Neural progenitor cell (in vitro differentiated cells): ENCODE measurements around the gene CRIM1.

Experiments used
- EZH2 ChIP-seq: fragments of 200-600 bp; sonication (generic); IDR thresholded peaks from 2 replicates; pipeline ENCODE4 v1.6.1; 2017; ENCODE audit warnings: antibody characterized with exemption, mild to moderate bottlenecking, moderate library complexity
- EZH2phosphoT487 ChIP-seq: fragments of 200-600 bp; sonication (generic); IDR thresholded peaks from 2 replicates; pipeline ENCODE4 v1.6.1; 2017; ENCODE audit warnings: antibody characterized with exemption
- TF ChIP-seq, protein P1 (sequence below): fragments of 200-600 bp; sonication (generic); IDR thresholded peaks from 2 replicates; pipeline ENCODE4 v1.5.1; 2017; ENCODE audit warnings: antibody characterized with exemption, mild to moderate bottlenecking

DNA sequence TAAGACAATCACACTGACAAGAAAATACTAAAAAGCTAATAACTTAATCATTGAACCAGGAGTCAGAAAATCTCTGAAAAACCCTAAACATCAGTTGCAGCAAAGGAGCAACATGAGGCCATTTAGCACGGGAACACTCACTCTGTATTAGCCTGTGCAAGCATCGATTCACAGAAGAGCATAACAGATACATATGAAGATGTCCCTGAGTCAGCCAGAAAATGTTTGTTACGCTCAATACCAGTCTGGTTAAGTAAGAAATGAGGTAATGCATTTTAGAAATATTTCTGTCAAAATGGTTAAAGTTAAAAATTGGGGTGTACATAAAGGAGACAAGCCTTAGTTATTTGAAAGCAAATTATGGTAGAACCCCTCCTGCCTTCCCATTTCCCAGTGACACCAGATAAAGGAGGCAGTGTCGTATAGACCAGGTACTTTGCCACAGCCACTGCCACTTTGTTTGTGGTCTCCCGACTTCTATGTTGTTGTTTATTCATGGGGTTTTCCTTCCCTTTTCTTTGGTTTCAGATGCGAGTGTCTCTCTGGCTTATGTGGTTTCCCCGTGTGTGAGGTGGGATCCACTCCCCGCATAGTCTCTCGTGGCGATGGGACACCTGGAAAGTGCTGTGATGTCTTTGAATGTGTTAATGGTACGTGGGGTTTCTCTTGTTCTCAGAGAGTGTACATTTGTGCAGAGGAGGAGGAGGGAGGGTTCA lies 108.6 kb downstream of the CRIM1 start:
- TF ChIP-seq, protein P1, sequence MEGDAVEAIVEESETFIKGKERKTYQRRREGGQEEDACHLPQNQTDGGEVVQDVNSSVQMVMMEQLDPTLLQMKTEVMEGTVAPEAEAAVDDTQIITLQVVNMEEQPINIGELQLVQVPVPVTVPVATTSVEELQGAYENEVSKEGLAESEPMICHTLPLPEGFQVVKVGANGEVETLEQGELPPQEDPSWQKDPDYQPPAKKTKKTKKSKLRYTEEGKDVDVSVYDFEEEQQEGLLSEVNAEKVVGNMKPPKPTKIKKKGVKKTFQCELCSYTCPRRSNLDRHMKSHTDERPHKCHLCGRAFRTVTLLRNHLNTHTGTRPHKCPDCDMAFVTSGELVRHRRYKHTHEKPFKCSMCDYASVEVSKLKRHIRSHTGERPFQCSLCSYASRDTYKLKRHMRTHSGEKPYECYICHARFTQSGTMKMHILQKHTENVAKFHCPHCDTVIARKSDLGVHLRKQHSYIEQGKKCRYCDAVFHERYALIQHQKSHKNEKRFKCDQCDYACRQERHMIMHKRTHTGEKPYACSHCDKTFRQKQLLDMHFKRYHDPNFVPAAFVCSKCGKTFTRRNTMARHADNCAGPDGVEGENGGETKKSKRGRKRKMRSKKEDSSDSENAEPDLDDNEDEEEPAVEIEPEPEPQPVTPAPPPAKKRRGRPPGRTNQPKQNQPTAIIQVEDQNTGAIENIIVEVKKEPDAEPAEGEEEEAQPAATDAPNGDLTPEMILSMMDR = no peak
- no peak for TF ChIP-seq EZH2
- no peak for TF ChIP-seq EZH2phosphoT487
